Measurements from ENCODE around the gene KCNMB1.
A peak's percentile ranks its signal among the peaks of the same experiment; 100 is the strongest.

Gene KCNMB1

DNA sequence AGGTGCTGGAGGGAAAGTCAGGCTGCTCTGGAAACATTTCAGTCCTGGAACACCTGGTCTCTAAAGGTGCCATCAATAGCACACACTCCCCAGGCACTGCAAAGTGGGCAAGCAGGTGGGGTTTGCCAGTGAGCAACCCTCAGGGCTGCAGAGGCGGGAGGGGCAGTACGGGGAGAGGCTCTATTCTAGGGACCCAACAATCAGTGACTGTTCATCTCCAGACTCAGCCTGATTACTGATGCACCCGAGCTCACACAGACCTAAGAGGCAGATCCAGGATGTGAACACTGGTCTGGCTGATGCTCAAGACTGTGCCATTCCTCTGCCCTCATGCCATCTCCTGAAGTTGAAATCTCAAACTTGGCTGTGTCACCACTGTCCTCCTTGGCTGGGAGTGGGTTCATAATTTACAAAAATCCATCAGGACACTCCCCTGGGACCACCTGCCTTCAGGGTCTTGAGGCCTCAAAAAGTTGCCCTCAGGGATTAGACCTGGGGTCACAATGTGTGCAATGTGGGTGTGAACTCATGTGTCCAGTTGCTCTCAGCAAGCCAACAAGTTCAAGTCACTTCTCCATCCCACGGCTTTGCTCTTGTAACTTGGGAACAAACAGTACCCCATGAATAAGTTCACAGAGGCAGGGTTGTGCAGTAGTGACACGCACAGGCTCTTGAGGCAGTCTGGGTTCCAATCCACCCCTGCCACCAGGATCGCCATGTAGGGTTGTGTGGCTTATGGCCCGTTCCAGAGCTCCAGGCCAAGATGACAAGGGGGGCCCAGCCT lies 19.9 kb upstream of the KCNMB1 start:
- DNase-seq (ENCODE audit: low read depth in 1 of 2, low spot score in 1 of 2), result no peak
- no peak overlapping the region for H3K27ac ChIP-seq (replicated peaks)
- H3K4me3 ChIP-seq (replicated peaks; ENCODE audit: insufficient read depth, low read length), result no peak overlapping the region
- H3K27me3 ChIP-seq (ENCODE audit: insufficient read depth, poor library complexity, severe bottlenecking), result no peaks in the 10 kb centered on the region
- no peak for TF ChIP-seq SPI1 (IDR thresholded peaks at IDR 0.05; ENCODE audit: borderline replicate concordance, low read depth)
- no peak for TF ChIP-seq CTCF (IDR thresholded peaks at IDR 0.05; ENCODE audit: insufficient read depth, low read length)
- TF ChIP-seq, protein P1, sequence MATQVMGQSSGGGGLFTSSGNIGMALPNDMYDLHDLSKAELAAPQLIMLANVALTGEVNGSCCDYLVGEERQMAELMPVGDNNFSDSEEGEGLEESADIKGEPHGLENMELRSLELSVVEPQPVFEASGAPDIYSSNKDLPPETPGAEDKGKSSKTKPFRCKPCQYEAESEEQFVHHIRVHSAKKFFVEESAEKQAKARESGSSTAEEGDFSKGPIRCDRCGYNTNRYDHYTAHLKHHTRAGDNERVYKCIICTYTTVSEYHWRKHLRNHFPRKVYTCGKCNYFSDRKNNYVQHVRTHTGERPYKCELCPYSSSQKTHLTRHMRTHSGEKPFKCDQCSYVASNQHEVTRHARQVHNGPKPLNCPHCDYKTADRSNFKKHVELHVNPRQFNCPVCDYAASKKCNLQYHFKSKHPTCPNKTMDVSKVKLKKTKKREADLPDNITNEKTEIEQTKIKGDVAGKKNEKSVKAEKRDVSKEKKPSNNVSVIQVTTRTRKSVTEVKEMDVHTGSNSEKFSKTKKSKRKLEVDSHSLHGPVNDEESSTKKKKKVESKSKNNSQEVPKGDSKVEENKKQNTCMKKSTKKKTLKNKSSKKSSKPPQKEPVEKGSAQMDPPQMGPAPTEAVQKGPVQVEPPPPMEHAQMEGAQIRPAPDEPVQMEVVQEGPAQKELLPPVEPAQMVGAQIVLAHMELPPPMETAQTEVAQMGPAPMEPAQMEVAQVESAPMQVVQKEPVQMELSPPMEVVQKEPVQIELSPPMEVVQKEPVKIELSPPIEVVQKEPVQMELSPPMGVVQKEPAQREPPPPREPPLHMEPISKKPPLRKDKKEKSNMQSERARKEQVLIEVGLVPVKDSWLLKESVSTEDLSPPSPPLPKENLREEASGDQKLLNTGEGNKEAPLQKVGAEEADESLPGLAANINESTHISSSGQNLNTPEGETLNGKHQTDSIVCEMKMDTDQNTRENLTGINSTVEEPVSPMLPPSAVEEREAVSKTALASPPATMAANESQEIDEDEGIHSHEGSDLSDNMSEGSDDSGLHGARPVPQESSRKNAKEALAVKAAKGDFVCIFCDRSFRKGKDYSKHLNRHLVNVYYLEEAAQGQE (IDR thresholded peaks at IDR 0.05; ENCODE audit: insufficient replicate concordance, low read depth), result no peak
- no peak for TF ChIP-seq POLR2AphosphoS5 (IDR thresholded peaks at IDR 0.05; ENCODE audit: low read depth)
- no peak for TF ChIP-seq GABPA (IDR thresholded peaks at IDR 0.05; ENCODE audit: low read depth)

- DNase-seq (ENCODE audit: low read depth in 1 of 2, low spot score in 1 of 2), result no peak
- TF ChIP-seq CTCF (IDR thresholded peaks at IDR 0.05; ENCODE audit: insufficient read depth, low read length) (no peak), POLR2AphosphoS5 (IDR thresholded peaks at IDR 0.05; ENCODE audit: low read depth) (no peak), GABPA (IDR thresholded peaks at IDR 0.05; ENCODE audit: low read depth) (no peak), SPI1 (IDR thresholded peaks at IDR 0.05; ENCODE audit: borderline replicate concordance, low read depth) (no peak)
- TF ChIP-seq, protein P1 (IDR thresholded peaks at IDR 0.05; ENCODE audit: insufficient replicate concordance, low read depth), result no peak
- Histone ChIP-seq H3K27me3 (ENCODE audit: insufficient read depth, poor library complexity, severe bottlenecking) (no peaks in the 10 kb centered on the region), H3K27ac (replicated peaks) (no peak overlapping the region), H3K4me3 (replicated peaks; ENCODE audit: insufficient read depth, low read length) (no peak overlapping the region)
Measured at GRCh38 chr5:170408226-170408625, 19.1 kb upstream of the KCNMB1 start.

DNA sequence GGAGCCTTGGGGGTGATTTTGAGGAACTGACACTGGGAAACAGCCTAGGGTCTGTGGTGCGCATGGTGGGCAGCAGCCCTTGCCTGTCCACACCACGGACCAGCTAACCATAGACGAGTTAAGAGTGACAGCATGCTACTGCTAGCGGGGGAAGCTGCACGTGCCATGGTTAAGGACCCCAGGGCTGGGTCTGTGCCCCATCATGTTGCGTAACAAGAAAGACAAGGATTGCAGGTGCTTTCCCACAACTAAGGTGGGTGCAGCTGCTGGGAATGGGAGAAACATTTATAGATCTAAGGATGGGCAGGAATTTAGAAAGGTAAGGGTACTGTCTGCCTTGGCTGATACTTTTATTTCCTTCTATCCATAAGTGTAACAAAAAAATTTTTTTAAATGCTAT lies 17.9 kb upstream of the KCNMB1 start:
- DNase-seq (ENCODE audit: low read depth in 1 of 2, low spot score in 1 of 2), result no peak
- no peak overlapping the region for H3K27ac ChIP-seq (replicated peaks)
- H3K27me3 ChIP-seq (ENCODE audit: insufficient read depth, poor library complexity, severe bottlenecking), result no peaks in the 10 kb centered on the region
- no peak overlapping the region for H3K4me3 ChIP-seq (replicated peaks; ENCODE audit: insufficient read depth, low read length)
- TF ChIP-seq GABPA (IDR thresholded peaks at IDR 0.05; ENCODE audit: low read depth) (no peak), SPI1 (IDR thresholded peaks at IDR 0.05; ENCODE audit: borderline replicate concordance, low read depth) (peak; percentile 15; the same call in 1 of the 2 replicates), CTCF (IDR thresholded peaks at IDR 0.05; ENCODE audit: insufficient read depth, low read length) (no peak)
